Stimulated activated CD8-positive, alpha-beta memory T cell treated with anti-CD3 and anti-CD28 coated beads, Interleukin-12 subunit alpha, Interleukin-12 subunit beta, amount 100 ng/mL, for 24 hours (primary cell): ENCODE measurements around the gene KSR1.
"Not testable (repeated sequence)": the region's sequence is repeated elsewhere in the genome, so short reads cannot be mapped to it uniquely, and the experiment has no call there.

ENCODE experiments used
- DNase-seq: peaks from one replicate; pipeline ENCODE4 v3.0.0-alpha.2; 2020; ENCODE audit errors: extremely low read depth

KSR1 gene

GRCh38 chr17:27656620-27657019 is 200.4 kb downstream of the KSR1 start:
- DNase-seq = not testable (repeated sequence)

GRCh38 chr17:27657620-27658019 is 201.4 kb downstream of the KSR1 start:
- no peak for DNase-seq

- no peak for DNase-seq
Measured at GRCh38 chr17:27659683-27660082, 203.4 kb downstream of the KSR1 start.

GRCh38 chr17:27660436-27660835 is 204.2 kb downstream of the KSR1 start:
- DNase-seq = no peak

- DNase-seq = no peak
Measured at GRCh38 chr17:27663936-27664605, 207.8 kb downstream of the KSR1 start.

- DNase-seq = no peak
Measured at GRCh38 chr17:27664606-27664965, 208.3 kb downstream of the KSR1 start.

- DNase-seq = no peak
Measured at GRCh38 chr17:27665549-27665948, 209.3 kb downstream of the KSR1 start.

- DNase-seq = not testable (repeated sequence)
Measured at GRCh38 chr17:27666270-27666669, 210.0 kb downstream of the KSR1 start.

GRCh38 chr17:27666831-27667560 is 210.7 kb downstream of the KSR1 start:
- no peak for DNase-seq

- DNase-seq = no peak
Measured at GRCh38 chr17:27667656-27668487, 211.6 kb downstream of the KSR1 start.

- no peak for DNase-seq
Measured at GRCh38 chr17:27668488-27668823, 212.2 kb downstream of the KSR1 start.

GRCh38 chr17:27669136-27669535 is 212.9 kb downstream of the KSR1 start:
- DNase-seq = no peak

GRCh38 chr17:27669850-27670249 is 213.6 kb downstream of the KSR1 start:
- DNase-seq = no peak

GRCh38 chr17:27670791-27671590 is 214.7 kb downstream of the KSR1 start:
- no peak for DNase-seq

GRCh38 chr17:27671591-27671910 is 215.3 kb downstream of the KSR1 start:
- no peak for DNase-seq

GRCh38 chr17:27671977-27672480 is 215.8 kb downstream of the KSR1 start:
- not testable (repeated sequence) for DNase-seq

- DNase-seq = no peak
Measured at GRCh38 chr17:27674335-27674734, 218.1 kb downstream of the KSR1 start.
